ENCODE results near the gene C11orf24.

Gene C11orf24

GRCh38 chr11:68314203-68315170 is 42.7 kb upstream of the C11orf24 start:
- H3K27me3 ChIP-seq (ENCODE audit: insufficient read depth, poor library complexity, severe bottlenecking), result no peaks in the 10 kb centered on the region
- TF ChIP-seq GABPA (IDR thresholded peaks at IDR 0.05; ENCODE audit: low read depth), result no peak
- no peak for TF ChIP-seq SPI1 (IDR thresholded peaks at IDR 0.05; ENCODE audit: borderline replicate concordance, low read depth)
- no peak for TF ChIP-seq POLR2AphosphoS5 (IDR thresholded peaks at IDR 0.05; ENCODE audit: low read depth)
- no peak for TF ChIP-seq CTCF (IDR thresholded peaks at IDR 0.05; ENCODE audit: insufficient read depth, low read length)
- TF ChIP-seq, protein P1, sequence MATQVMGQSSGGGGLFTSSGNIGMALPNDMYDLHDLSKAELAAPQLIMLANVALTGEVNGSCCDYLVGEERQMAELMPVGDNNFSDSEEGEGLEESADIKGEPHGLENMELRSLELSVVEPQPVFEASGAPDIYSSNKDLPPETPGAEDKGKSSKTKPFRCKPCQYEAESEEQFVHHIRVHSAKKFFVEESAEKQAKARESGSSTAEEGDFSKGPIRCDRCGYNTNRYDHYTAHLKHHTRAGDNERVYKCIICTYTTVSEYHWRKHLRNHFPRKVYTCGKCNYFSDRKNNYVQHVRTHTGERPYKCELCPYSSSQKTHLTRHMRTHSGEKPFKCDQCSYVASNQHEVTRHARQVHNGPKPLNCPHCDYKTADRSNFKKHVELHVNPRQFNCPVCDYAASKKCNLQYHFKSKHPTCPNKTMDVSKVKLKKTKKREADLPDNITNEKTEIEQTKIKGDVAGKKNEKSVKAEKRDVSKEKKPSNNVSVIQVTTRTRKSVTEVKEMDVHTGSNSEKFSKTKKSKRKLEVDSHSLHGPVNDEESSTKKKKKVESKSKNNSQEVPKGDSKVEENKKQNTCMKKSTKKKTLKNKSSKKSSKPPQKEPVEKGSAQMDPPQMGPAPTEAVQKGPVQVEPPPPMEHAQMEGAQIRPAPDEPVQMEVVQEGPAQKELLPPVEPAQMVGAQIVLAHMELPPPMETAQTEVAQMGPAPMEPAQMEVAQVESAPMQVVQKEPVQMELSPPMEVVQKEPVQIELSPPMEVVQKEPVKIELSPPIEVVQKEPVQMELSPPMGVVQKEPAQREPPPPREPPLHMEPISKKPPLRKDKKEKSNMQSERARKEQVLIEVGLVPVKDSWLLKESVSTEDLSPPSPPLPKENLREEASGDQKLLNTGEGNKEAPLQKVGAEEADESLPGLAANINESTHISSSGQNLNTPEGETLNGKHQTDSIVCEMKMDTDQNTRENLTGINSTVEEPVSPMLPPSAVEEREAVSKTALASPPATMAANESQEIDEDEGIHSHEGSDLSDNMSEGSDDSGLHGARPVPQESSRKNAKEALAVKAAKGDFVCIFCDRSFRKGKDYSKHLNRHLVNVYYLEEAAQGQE (IDR thresholded peaks at IDR 0.05; ENCODE audit: insufficient replicate concordance, low read depth), result no peak
- peak overlapping the region; percentile 55 for H3K4me3 ChIP-seq (replicated peaks; ENCODE audit: insufficient read depth, low read length)
- peak overlapping the region; percentile 76 for H3K27ac ChIP-seq (replicated peaks)
- DNase-seq (ENCODE audit: low read depth in 1 of 2, low spot score in 1 of 2), result peak in 1 of 2 experiments; percentile 22

DNA sequence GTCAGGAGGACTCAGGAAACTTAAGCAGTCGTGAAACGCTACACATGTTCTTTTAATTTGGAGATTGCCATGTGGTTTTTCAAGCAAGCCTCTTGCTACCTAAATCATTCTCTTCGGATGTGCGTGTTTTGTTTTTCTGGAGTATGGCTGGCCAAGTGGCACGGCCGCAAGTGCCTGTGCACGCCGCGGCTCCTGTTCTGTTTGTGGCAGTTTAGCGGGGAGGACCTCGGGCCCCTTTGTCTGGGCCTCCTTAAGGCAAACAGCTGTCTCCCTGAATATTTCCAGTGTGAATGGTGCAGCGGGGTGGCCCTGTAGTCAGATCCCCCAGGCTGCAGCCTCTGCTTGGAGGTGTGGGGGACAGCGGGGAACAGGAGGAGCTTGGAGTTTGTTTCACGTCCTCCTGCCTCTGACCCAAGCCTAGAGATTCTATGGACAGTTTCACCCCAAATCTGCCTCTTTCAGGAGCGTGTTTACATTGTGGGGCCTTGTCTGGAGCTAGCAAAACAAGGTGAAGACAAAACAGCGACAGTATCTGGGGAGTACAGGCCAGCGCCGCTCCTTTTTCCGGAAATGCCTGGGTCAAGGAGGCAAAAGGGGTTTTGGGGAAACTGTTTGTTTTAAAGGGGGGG is 41.9 kb upstream of the C11orf24 start:
- no peaks in the 10 kb centered on the region for H3K27me3 ChIP-seq (ENCODE audit: insufficient read depth, poor library complexity, severe bottlenecking)
- H3K27ac ChIP-seq (replicated peaks), result peak overlapping the region; percentile 76
- H3K4me3 ChIP-seq (replicated peaks; ENCODE audit: insufficient read depth, low read length), result peak overlapping the region; percentile 55
- DNase-seq (ENCODE audit: low read depth in 1 of 2, low spot score in 1 of 2), result peak in 1 of 2 experiments; percentile 44
- TF ChIP-seq CTCF (IDR thresholded peaks at IDR 0.05; ENCODE audit: insufficient read depth, low read length) (no peak), POLR2AphosphoS5 (IDR thresholded peaks at IDR 0.05; ENCODE audit: low read depth) (0 out of 2 replicates have a peak, but pooled peaks have one; percentile 47), SPI1 (IDR thresholded peaks at IDR 0.05; ENCODE audit: borderline replicate concordance, low read depth) (no peak)

DNA sequence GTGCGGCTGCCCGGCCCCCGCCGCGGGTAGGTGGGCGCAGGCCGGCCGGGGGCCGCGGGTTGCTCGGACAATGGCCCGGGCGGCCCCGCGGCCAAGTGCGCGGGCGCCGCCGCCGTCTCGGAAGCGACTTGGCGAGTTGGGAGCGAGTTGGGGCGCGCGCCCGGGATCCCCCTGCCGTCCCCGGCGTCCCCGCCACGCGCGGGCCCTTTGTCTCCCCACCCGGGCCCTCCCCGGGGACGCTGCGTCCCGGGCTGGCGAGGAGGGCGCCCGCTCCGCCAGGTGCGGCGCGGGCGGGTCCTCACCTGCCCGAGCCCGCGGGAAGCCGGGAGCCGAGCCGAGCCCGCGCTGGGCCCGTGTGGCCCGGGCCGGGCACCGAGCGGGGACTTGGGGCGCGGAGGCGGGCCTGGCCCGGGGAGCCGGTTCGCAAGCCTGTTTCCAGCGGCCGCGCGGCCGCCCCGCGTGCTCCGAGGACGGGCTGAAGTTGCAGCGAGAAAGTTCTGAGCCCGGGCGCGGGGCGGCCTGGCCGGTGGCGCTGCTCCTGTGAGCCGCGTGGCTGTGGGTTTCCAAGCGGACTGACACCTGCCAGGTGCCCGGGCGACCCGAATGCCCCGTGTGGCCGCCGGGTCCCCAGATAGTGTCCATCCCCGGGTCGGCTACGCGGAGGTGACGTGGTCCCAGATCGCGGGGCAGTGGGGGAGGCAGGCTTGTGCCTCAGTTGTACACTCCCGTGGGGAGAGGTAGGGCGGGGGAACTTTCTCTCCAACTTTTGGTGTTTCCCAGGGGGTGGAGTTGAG is 41.2 kb upstream of the C11orf24 start:
- Histone ChIP-seq H3K27me3 (ENCODE audit: insufficient read depth, poor library complexity, severe bottlenecking) (no peaks in the 10 kb centered on the region), H3K27ac (replicated peaks) (peak overlapping the region; percentile 76), H3K4me3 (replicated peaks; ENCODE audit: insufficient read depth, low read length) (peak overlapping the region; percentile 55)
- no peak for TF ChIP-seq SPI1 (IDR thresholded peaks at IDR 0.05; ENCODE audit: borderline replicate concordance, low read depth)
- TF ChIP-seq, protein P1 (IDR thresholded peaks at IDR 0.05; ENCODE audit: insufficient replicate concordance, low read depth), result no peak
- TF ChIP-seq CTCF (IDR thresholded peaks at IDR 0.05; ENCODE audit: insufficient read depth, low read length), result no peak
- DNase-seq (ENCODE audit: low read depth in 1 of 2, low spot score in 1 of 2), result no peak

Data from HL-60 (cell line).